Activated CD8-positive, alpha-beta T cell treated with anti-CD3 and anti-CD28 coated beads for 36 hours (primary cell): ENCODE results near the gene CRYGD. TPM values are rescaled to one million over a fixed set of nuclear protein-coding genes. Genes with fewer than 3 reads are reported as not detected.
"Not testable (repeated sequence)": the region's sequence is repeated elsewhere in the genome, so short reads cannot be mapped to it uniquely, and the experiment has no call there.

ENCODE experiments used
- ATAC-seq: fragments of 200-7000 bp; cut with Tn5 transposase; one replicate; pipeline ENCODE4 v1.10.0; 2021; ENCODE audit warnings: mild to moderate bottlenecking, moderate library complexity
- CTCF ChIA-PET: fragments of 350-600 bp; sonication (Branson Sonifier 250); formaldehyde crosslinking; loops from one replicate; lab custom pipeline; 2021; ENCODE audit warnings: antibody characterized with exemption; lab: Charles Lee
- POLR2A ChIA-PET: fragments of 350-600 bp; sonication (Branson Sonifier 250); formaldehyde crosslinking; loops from one replicate; lab custom pipeline; 2021; ENCODE audit warnings: antibody characterized with exemption; lab: Charles Lee
- DNase-seq: peaks from one replicate; pipeline ENCODE4 v3.0.0-alpha.2; 2020
- H3K27ac Mint-ChIP-seq: one replicate; pipeline ENCODE4 v1.8.0; 2021; ENCODE audit warnings: mild to moderate bottlenecking, mixed read lengths
- H3K27me3 Mint-ChIP-seq: one replicate; pipeline ENCODE4 v1.8.0; 2021; ENCODE audit warnings: mixed read lengths
- H3K36me3 Mint-ChIP-seq: one replicate; pipeline ENCODE4 v1.8.0; 2021; ENCODE audit warnings: low read depth, mixed read lengths
- H3K4me1 Mint-ChIP-seq: one replicate; pipeline ENCODE4 v1.8.0; 2021; ENCODE audit warnings: low read depth, mixed read lengths
- H3K4me3 Mint-ChIP-seq: one replicate; pipeline ENCODE4 v1.8.0; 2021; ENCODE audit warnings: mild to moderate bottlenecking, moderate library complexity, mixed read lengths
- H3K9me3 Mint-ChIP-seq: one replicate; pipeline ENCODE4 v1.8.0; 2021; ENCODE audit warnings: mixed read lengths
- CTCF ChIP-seq: fragments of 200-600 bp; IDR thresholded peaks from one replicate; pipeline ENCODE4 v1.8.0; 2022; ENCODE audit warnings: antibody characterized with exemption, mild to moderate bottlenecking
- intact Hi-C: fragments of 100-400 bp; cut with micrococcal nuclease; formaldehyde crosslinking; loops from one replicate; pipeline ENCODE4 v1.10.0; 2022
- total RNA-seq, 2 experiments: library from RNA; stranded (reverse); gene quantifications; one replicate each; pipeline ENCODE4 v1.2.3, GENCODE V29; 2021

CRYGD gene
- total RNA-seq, 2 experiments from 2014 or later: not detected

DNA sequence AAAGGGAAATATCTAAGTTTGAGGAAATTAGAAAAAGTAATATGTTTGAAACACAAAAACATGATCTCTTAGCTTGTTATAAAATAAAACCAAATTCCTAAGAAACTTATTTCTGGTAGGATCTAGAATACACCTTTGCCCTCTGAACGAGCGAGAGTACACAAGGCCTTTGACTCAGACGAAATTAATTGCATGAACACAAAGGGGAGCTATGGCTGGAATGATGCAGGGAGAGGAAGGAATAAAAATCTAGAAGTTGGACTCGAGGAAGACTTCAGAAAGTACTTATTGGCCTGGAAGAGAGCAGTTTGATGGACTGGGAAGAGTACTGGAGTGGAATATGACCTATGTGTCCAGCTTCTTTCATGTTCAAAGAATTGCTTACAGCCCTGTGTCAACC is 927 bp upstream of the CRYGD start:
- H3K36me3 Mint-ChIP-seq: no peaks in the 10 kb centered on the region
- DNase-seq: no peak
- H3K4me3 Mint-ChIP-seq: no peak overlapping the region
- ATAC-seq: no peak
- H3K4me1 Mint-ChIP-seq: peaks cover 5% of the 10 kb centered on the region
- no peaks in the 10 kb centered on the region for H3K9me3 Mint-ChIP-seq
- POLR2A ChIA-PET: no interaction called here
- intact Hi-C loops: no loop called here
- H3K27me3 Mint-ChIP-seq: peaks cover 27% of the 10 kb centered on the region
- H3K27ac Mint-ChIP-seq: no peak overlapping the region
- CTCF ChIA-PET: interaction anchor here (1.1 kb wide), 1 partner anchor 1907 kb away, joined by 4 read pairs; no protein-coding TSS in a partner anchor
- no peak for TF ChIP-seq CTCF

- CTCF ChIA-PET: interaction anchor here (0.9 to 1.0 kb wide), 2 partner anchors 53 to 132 kb away, joined by 3 read pairs; partner anchors contain the start of gene IDH1
- H3K36me3 Mint-ChIP-seq: no peaks in the 10 kb centered on the region
- H3K9me3 Mint-ChIP-seq: no peaks in the 10 kb centered on the region
- TF ChIP-seq CTCF: no peak
- no peak overlapping the region for H3K4me3 Mint-ChIP-seq
- H3K4me1 Mint-ChIP-seq: peaks cover 5% of the 10 kb centered on the region
- peaks cover 24% of the 10 kb centered on the region for H3K27me3 Mint-ChIP-seq
- intact Hi-C loops: no loop called here
- DNase-seq (no peak), ATAC-seq (no peak)
- POLR2A ChIA-PET: no interaction called here
- H3K27ac Mint-ChIP-seq: no peak overlapping the region
Observed at GRCh38 chr2:208122248-208122647, 2.1 kb downstream of the CRYGD start.

DNA sequence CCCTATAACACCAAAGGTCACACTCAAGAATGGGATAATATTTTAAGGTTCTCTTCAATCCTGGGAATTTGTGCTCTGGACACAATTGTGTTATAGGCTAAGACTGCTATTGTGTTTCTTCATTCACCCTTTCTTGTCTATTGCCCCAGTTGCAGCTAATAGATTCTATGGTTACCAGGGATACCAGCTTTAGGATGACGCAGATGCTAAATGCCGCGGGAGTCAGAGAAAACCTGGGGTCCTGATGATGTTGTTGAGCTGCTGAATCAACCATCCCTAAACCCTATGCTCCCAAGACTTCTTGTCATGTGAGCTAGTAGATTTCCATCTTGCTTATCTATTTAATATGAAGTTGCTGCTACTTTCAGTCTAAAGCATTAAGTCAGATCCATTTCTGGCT is 5.4 kb downstream of the CRYGD start:
- Mint-ChIP-seq H3K36me3 (no peaks in the 10 kb centered on the region), H3K4me1 (peaks cover 1% of the 10 kb centered on the region), H3K4me3 (no peak overlapping the region), H3K27me3 (peaks cover 5% of the 10 kb centered on the region), H3K9me3 (no peaks in the 10 kb centered on the region), H3K27ac (no peak overlapping the region)
- DNase-seq (no peak), ATAC-seq (no peak)
- ChIA-PET CTCF (interaction anchor here (1.0 kb wide), 1 partner anchor 57 kb away, joined by 3 read pairs; no protein-coding TSS in a partner anchor), POLR2A (interaction anchor here (0.7 kb wide), 1 partner anchor 57 kb away, joined by 3 read pairs; no protein-coding TSS in a partner anchor)
- intact Hi-C loops: no loop called here
- TF ChIP-seq CTCF: no peak

- H3K27me3 Mint-ChIP-seq, H3K27ac Mint-ChIP-seq, H3K9me3 Mint-ChIP-seq, POLR2A ChIA-PET, DNase-seq, ATAC-seq, H3K4me3 Mint-ChIP-seq, intact Hi-C loops, CTCF ChIA-PET, H3K36me3 Mint-ChIP-seq, H3K4me1 Mint-ChIP-seq: not testable (repeated sequence)
Observed at GRCh38 chr2:208117390-208117789, 6.9 kb downstream of the CRYGD start.

- TF ChIP-seq CTCF: no peak
- ChIA-PET CTCF (interaction anchor here (0.7 kb wide), 1 partner anchor 63 kb away, joined by 3 read pairs; no protein-coding TSS in a partner anchor), POLR2A (no interaction called here)
- ATAC-seq (no peak), DNase-seq (no peak)
- H3K27ac Mint-ChIP-seq: no peak overlapping the region
- H3K36me3 Mint-ChIP-seq: no peaks in the 10 kb centered on the region
- H3K4me1 Mint-ChIP-seq: no peaks in the 10 kb centered on the region
- peaks cover 4% of the 10 kb centered on the region for H3K27me3 Mint-ChIP-seq
- intact Hi-C loops: no loop called here
- H3K9me3 Mint-ChIP-seq: no peaks in the 10 kb centered on the region
- H3K4me3 Mint-ChIP-seq: no peak overlapping the region
Observed at GRCh38 chr2:208112969-208113368, 11.4 kb downstream of the CRYGD start.

DNA sequence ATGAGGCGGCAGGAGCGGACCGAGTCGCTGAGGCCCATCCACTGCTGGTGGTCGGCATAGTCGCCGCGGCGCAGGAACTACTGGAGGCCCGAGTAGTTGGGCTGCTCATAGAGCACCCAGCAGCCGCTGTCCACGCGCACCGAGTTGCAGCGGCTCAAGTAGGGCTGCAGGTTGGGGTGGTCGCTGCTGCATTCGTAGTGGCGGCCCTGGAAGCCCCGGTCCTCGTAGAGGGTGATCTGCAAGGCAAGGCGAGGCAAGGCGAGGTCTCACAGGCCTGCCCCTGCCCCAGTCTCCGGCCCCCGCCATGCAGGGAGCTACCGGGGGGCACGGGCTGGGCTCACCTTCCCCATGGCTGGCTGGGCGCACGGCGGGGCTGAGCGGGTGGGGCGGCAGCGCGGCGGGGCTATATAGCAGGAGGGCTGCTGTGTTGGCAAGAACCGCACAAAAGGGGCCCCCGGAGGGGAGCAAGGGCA is 12.0 kb downstream of the CRYGD start:
- intact Hi-C loops, H3K27ac Mint-ChIP-seq, ATAC-seq, H3K4me3 Mint-ChIP-seq, DNase-seq, POLR2A ChIA-PET, H3K4me1 Mint-ChIP-seq, H3K9me3 Mint-ChIP-seq, H3K36me3 Mint-ChIP-seq, H3K27me3 Mint-ChIP-seq: not testable (repeated sequence)
- CTCF ChIA-PET: interaction anchor here (0.7 kb wide), 1 partner anchor 63 kb away, joined by 3 read pairs; no protein-coding TSS in a partner anchor
